ENCODE data around the gene STUM. TPM values are rescaled to one million over a fixed set of nuclear protein-coding genes. Genes with fewer than 3 reads are reported as not detected.

The STUM gene
- total RNA-seq, 2 experiments from 2014 or later, result not detected

DNA sequence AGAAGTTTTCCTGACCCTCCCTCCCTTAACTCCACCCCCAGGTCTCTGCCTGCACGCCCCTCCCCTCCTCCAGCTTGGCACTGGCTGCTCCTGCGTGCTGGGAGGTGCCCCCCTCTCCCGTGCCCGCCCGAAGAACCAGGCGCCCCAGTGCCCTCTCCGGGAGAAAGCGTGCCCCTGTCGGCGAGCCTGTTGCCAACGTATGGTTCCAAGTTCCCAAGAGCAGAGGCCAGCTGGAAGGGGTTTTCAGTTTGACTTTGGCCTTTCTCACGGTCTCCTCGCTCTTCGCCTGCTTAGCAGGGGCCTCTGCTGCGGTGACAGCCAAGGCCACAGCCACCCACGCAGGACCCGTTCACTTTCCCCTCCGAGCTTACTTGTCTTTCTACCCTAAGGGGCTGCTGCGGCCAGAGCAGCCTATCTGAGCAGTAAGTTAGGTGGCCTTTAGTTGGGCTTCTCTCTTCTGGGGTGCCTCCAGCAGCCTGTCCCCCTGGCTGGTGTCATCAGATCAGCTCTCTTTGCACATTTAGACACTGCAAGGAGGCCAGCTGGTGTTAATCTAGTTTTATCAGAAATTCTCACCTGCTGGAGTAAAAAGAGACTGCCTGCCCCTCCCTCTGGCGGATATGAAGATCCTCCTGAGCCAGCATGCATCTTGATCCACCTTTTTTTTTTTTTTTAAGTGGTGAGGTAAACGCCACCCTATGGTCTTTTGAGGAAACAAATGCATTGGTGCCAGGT lies 1.5 kb downstream of the STUM start:
- Mint-ChIP-seq H3K4me1 (ENCODE audit: low read depth) (peaks cover 14% of the 10 kb centered on the region), H3K4me3 (peak overlapping the region; percentile 88), H3K36me3 (ENCODE audit: low read depth) (no peaks in the 10 kb centered on the region), H3K9me3 (no peaks in the 10 kb centered on the region), H3K27ac (no peak overlapping the region), H3K27me3 (peaks cover 73% of the 10 kb centered on the region)
- ChIA-PET POLR2A (interaction anchor here (0.7 to 1.5 kb wide), 3 partner anchors 41 to 124 kb away, joined by 3 to 6 read pairs (median 3); no protein-coding TSS in a partner anchor), CTCF (interaction anchor here (1.1 kb wide), 1 partner anchor 254 kb away, joined by 3 read pairs; no protein-coding TSS in a partner anchor)
- H3K36me3 ChIP-seq (ENCODE audit: insufficient read depth, low read length), result no peaks in the 10 kb centered on the region
- TF ChIP-seq, protein P1, sequence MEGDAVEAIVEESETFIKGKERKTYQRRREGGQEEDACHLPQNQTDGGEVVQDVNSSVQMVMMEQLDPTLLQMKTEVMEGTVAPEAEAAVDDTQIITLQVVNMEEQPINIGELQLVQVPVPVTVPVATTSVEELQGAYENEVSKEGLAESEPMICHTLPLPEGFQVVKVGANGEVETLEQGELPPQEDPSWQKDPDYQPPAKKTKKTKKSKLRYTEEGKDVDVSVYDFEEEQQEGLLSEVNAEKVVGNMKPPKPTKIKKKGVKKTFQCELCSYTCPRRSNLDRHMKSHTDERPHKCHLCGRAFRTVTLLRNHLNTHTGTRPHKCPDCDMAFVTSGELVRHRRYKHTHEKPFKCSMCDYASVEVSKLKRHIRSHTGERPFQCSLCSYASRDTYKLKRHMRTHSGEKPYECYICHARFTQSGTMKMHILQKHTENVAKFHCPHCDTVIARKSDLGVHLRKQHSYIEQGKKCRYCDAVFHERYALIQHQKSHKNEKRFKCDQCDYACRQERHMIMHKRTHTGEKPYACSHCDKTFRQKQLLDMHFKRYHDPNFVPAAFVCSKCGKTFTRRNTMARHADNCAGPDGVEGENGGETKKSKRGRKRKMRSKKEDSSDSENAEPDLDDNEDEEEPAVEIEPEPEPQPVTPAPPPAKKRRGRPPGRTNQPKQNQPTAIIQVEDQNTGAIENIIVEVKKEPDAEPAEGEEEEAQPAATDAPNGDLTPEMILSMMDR (IDR thresholded peaks at IDR 0.05), result no peak
- H3K4me3 ChIP-seq (ENCODE audit: low read length), result peak overlapping the region; percentile 42
- peaks cover 24% of the 10 kb centered on the region for H3K4me1 ChIP-seq (ENCODE audit: insufficient read depth, low read length)
- peak in 6 of 14 experiments; percentile 6 to 49 (median 30) for DNase-seq
- H3K27me3 ChIP-seq (ENCODE audit: control insufficient read depth in 1 of 2, insufficient read depth in 2 of 2, low read length in 2 of 2), result peaks cover 42 to 43% of the 10 kb centered on the region in 2 experiments
- H3K9me3 ChIP-seq (ENCODE audit: control insufficient read depth in 1 of 2, insufficient read depth in 1 of 2, low read length in 2 of 2), result peaks cover 0 to 11% of the 10 kb centered on the region in 2 experiments
- peak; percentile 47 for ATAC-seq (ENCODE audit: poor library complexity)
- intact Hi-C loops (cut with DNase I, micrococcal nuclease), result loop anchor here (5.0 to 10.0 kb wide), 2 partner anchors 128 to 885 kb away; no protein-coding TSS in a partner anchor
- H3K27ac ChIP-seq (ENCODE audit: low read depth in 1 of 2, low read length in 2 of 2), result no peak overlapping the region

DNA sequence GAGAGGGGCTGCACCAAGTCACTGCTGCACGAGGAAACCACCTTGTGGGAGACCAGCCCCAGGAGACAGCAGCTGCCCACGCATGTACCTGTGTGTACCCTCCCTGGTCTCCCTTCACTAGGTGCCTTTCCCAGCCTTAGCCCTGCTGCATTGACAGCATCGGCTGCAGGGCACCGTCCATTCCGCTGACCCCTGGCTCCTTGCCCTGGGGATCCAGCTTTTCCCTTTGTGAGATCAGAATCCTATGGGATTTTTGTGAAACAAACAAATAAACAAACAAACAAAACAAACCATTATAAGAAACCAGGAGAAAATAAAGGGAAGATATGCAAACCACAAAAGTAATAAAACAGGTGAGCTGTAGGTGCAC lies 2.1 kb downstream of the STUM start:
- Mint-ChIP-seq H3K27me3 (peaks cover 73% of the 10 kb centered on the region), H3K27ac (no peak overlapping the region), H3K9me3 (no peaks in the 10 kb centered on the region), H3K4me3 (peak overlapping the region; percentile 88), H3K4me1 (ENCODE audit: low read depth) (peaks cover 14% of the 10 kb centered on the region), H3K36me3 (ENCODE audit: low read depth) (no peaks in the 10 kb centered on the region)
- no peak overlapping the region for H3K4me3 ChIP-seq (ENCODE audit: low read length)
- intact Hi-C loops (cut with DNase I, micrococcal nuclease), result loop anchor here in 1 of 2 experiments (5.0 kb wide), 1 partner anchor 128 kb away; no protein-coding TSS in a partner anchor
- POLR2A ChIA-PET, result interaction anchor here (0.7 to 1.5 kb wide), 3 partner anchors 41 to 125 kb away, joined by 3 to 6 read pairs (median 3); no protein-coding TSS in a partner anchor
- H3K9me3 ChIP-seq (ENCODE audit: control insufficient read depth in 1 of 2, insufficient read depth in 1 of 2, low read length in 2 of 2), result peaks cover 0 to 11% of the 10 kb centered on the region in 2 experiments
- TF ChIP-seq, protein P1 (IDR thresholded peaks at IDR 0.05), result no peak
- no peaks in the 10 kb centered on the region for H3K36me3 ChIP-seq (ENCODE audit: insufficient read depth, low read length)
- ATAC-seq (ENCODE audit: poor library complexity) (no peak), DNase-seq (no peak)
- H3K27me3 ChIP-seq (ENCODE audit: control insufficient read depth in 1 of 2, insufficient read depth in 2 of 2, low read length in 2 of 2), result peaks cover 42 to 43% of the 10 kb centered on the region in 2 experiments
- H3K27ac ChIP-seq (ENCODE audit: low read depth in 1 of 2, low read length in 2 of 2), result no peak overlapping the region
- H3K4me1 ChIP-seq (ENCODE audit: insufficient read depth, low read length), result peaks cover 24% of the 10 kb centered on the region
- CTCF ChIA-PET, result no interaction called here

DNA sequence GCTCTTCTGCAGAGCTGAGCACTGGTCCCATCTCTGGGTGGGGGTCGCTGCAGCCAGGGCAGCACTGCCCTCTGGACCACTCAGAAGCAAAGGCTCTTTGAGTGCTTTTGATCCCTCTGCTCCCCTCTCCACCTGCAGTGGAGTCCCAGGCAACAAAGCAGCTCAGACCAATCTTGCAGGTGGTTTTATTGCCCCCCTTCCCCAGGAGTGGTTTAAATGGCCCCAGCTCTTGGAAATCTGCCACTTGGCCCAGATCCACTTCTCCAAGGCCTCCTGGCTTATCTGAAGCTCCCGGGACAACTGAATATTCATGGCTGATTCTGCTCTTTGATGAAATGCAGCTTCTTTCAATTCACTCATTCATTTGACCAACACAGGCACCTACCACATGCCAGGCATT lies 2.7 kb downstream of the STUM start:
- DNase-seq (no peak), ATAC-seq (ENCODE audit: poor library complexity) (no peak)
- intact Hi-C loops (cut with DNase I, micrococcal nuclease), result loop anchor here in 1 of 2 experiments (5.0 kb wide), 1 partner anchor 129 kb away; no protein-coding TSS in a partner anchor
- Mint-ChIP-seq H3K27me3 (peaks cover 73% of the 10 kb centered on the region), H3K4me3 (no peak overlapping the region), H3K4me1 (ENCODE audit: low read depth) (peaks cover 14% of the 10 kb centered on the region), H3K36me3 (ENCODE audit: low read depth) (no peaks in the 10 kb centered on the region), H3K27ac (no peak overlapping the region), H3K9me3 (no peaks in the 10 kb centered on the region)
- TF ChIP-seq, protein P1 (IDR thresholded peaks at IDR 0.05), result no peak
- Histone ChIP-seq H3K36me3 (ENCODE audit: insufficient read depth, low read length) (no peaks in the 10 kb centered on the region), H3K27ac (ENCODE audit: low read depth in 1 of 2, low read length in 2 of 2) (no peak overlapping the region), H3K27me3 (ENCODE audit: control insufficient read depth in 1 of 2, insufficient read depth in 2 of 2, low read length in 2 of 2) (peaks cover 40 to 42% of the 10 kb centered on the region in 2 experiments), H3K4me1 (ENCODE audit: insufficient read depth, low read length) (peaks cover 24% of the 10 kb centered on the region), H3K9me3 (ENCODE audit: control insufficient read depth in 1 of 2, insufficient read depth in 1 of 2, low read length in 2 of 2) (peaks cover 0 to 11% of the 10 kb centered on the region in 2 experiments), H3K4me3 (ENCODE audit: low read length) (no peak overlapping the region)
- CTCF ChIA-PET, result no interaction called here
- POLR2A ChIA-PET, result no interaction called here

Measured in CD4-positive, alpha-beta T cell (primary cell).